ELF-1 (cell line): Measurements from ENCODE around the gene ZDHHC24.
A peak's percentile ranks its signal among the peaks of the same experiment; 100 is the strongest.

Experiments
- DNase-seq: peaks from one replicate; pipeline ENCODE4 v3.0.0-alpha.2; 2016; ENCODE audit warnings: low read depth, low spot score

Gene ZDHHC24

GRCh38 chr11:66566221-66566620 is 20.4 kb upstream of the ZDHHC24 start:
- DNase-seq, result no peak

DNA sequence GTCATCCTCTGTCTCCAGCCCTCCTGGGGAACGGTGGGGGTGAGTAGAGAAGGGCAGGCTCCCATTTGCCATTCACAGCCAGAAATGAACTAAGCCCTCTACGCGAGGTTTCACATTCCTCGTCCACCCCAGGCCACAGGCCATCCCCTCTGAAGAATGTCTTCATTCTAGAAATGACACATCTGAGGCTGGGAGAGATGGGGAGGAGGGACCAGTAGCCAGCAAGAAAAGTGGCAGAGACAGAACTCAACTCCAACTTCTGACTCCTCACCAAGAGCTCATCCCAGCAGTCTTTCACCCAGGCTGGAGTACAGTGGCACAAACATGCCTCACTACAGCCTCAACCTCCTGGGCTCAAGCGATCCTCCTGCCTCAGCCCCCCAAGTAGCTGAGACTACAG is 19.1 kb upstream of the ZDHHC24 start:
- DNase-seq, result no peak

- DNase-seq, result no peak
These were observed 18.7 kb upstream of the ZDHHC24 start for GRCh38 chr11:66564538-66564937.

GRCh38 chr11:66563832-66564231 is 18.0 kb upstream of the ZDHHC24 start:
- DNase-seq, result no peak

GRCh38 chr11:66562907-66563583 is 17.2 kb upstream of the ZDHHC24 start:
- no peak for DNase-seq

GRCh38 chr11:66562275-66562674 is 16.4 kb upstream of the ZDHHC24 start:
- DNase-seq, result no peak

DNA sequence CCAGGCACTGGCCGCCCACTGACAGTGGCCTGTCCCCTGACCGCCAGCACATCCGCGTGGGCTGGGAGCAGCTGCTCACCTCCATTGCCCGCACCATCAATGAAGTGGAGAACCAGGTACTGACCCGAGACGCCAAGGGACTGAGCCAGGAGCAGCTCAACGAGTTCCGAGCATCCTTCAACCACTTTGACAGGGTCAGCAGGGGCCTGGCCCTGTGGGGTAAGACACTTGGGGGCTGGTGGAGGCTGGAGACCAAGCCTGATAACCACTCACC is 16.1 kb upstream of the ZDHHC24 start:
- DNase-seq, result no peak

DNA sequence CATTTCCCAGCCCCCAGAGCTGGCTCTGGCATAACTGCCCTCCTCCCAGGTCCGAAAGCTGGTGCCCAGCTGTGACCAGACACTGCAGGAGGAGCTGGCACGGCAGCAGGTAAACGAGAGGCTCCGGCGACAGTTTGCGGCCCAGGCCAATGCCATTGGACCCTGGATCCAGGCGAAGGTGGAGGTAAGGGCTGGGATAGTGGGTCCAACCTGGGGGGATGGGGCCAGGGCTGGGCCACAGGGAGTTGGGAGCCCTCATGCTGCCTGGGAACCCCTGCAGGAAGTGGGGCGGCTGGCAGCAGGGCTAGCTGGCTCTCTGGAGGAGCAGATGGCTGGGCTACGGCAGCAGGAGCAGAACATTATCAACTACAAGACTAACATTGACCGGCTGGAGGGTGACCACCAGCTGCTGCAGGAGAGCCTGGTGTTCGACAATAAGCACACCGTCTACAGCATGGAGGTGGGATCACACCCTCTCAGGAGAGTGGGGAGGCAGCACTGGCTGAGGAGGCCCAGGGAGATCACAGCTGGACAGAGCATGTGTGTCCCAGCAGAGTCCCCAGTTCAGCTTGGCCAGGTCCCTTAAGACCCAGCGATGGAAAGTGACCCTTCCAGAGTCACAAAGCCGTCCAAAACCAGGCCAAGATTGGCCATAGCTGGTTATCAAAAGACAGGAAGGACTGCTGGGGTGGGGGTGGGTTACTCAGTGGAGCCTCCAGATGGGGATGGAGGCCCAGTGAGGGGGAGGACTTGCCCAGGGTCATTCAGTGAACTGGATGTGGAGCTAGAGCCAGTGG is 15.5 kb upstream of the ZDHHC24 start:
- no peak for DNase-seq

GRCh38 chr11:66559866-66560676 is 14.2 kb upstream of the ZDHHC24 start:
- DNase-seq, result no peak

- DNase-seq, result no peak
These were observed 13.5 kb upstream of the ZDHHC24 start for GRCh38 chr11:66559142-66559865.

GRCh38 chr11:66557733-66558326 is 12.0 kb upstream of the ZDHHC24 start:
- no peak for DNase-seq

- DNase-seq, result no peak
These were observed 10.2 kb upstream of the ZDHHC24 start for GRCh38 chr11:66556086-66556485.

- DNase-seq, result no peak
These were observed 9.6 kb upstream of the ZDHHC24 start for GRCh38 chr11:66555416-66555815.

- DNase-seq, result no peak
These were observed 8.8 kb upstream of the ZDHHC24 start for GRCh38 chr11:66554602-66555001.

DNA sequence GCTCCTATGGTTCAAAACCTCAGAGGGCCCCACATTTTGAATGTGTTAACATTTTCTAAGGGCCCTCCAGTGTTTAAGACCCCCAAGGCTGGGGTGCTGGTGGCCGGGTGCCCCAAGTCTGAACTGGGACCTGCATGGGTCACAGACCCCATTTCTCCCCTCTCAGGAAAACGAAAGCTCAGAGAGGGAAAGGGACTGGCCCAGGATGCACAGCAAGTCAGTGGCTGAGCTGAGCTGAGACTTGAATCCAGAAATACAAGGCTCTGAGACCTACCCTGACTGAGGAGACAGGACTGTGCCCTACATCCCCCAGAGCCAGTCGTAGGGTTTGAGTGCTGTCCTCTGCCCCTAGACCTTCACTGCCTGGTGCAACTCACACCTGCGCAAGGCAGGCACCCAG is 5.0 kb upstream of the ZDHHC24 start:
- no peak for DNase-seq

GRCh38 chr11:66549696-66550095 is 3.8 kb upstream of the ZDHHC24 start:
- no peak for DNase-seq

DNA sequence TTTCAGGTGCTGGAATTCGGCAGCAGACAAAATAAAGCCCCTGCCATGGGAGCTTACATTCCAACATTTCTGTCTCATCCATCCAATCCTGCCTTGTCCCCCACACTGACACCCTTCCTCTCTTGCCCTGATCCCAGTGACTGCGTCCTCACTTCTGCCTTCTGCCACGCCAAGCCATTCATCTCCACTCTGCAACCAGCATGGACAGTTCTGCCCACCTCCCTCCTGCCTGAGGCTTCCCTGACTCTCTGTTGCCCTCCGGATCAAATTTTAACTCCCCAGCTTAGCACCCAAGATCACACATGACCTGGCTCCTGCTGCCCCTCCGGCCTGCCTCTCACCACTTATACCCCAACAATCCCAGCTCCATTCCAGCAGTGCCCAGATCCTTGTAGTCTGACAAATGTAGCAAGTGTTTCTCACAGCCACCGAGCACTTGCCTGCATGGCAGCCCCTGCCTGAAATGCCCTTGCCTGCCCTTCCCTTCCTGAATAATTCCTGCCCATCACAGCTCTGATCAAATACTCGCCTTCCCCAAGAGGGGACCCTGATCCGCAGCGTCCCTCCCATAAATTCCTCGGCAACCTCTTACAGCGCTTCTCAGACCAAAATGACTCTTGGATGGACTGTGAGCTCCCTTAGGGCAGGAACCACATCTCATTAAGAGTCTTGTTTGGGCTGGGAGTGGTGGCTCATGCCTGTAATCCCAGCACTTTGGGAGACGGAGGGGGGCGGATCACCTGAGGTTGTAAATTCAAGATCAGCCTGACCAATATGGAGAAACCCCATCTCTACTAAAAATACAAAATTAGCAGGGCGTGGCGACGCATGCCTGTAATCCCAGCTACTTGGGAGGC is 3.2 kb upstream of the ZDHHC24 start:
- DNase-seq, result peak; percentile 74

DNA sequence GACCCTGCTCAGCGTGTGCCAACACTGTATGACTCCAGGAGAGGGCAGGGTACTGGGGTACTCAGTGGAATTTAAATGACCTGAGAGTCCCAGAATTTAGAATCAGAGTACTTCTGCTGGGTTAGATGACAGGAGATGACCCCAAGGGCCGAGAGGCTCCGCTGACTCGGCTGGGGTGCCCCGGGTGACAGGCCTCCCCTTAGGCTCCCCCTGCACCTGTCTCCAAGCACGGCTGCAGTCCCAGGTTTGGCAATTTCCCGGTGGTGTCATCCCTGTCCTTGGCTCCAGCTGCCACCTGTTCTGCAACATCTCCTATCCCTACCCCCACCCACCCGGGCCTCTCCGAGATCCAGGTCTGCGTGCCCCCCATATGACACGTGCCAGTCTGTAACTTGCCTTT is 2.2 kb upstream of the ZDHHC24 start:
- no peak for DNase-seq

DNA sequence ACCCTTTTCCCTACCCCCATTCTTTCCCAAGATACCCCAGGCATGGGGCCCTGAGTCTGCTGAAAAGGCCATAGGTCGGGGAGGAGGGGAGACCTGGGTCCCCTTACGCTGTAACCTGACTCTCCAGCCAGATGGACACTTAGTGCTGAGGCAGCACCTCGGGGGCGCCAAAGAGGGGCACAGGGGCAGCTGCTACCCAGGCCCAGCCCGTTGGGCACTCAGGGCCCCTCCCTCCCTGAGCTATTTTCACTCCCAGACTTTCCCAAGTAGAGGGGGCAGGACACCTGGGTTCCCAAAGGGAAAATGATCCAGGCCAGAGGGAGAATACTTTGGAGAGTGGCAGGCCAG is 1.8 kb upstream of the ZDHHC24 start:
- DNase-seq, result no peak

GRCh38 chr11:66546966-66547661 is 1.3 kb upstream of the ZDHHC24 start:
- DNase-seq, result no peak
